DND-41 (cell line): ENCODE data around the gene APOBR.

Experiments
- ATAC-seq: fragments of 200-7000 bp; cut with Tn5 transposase; 3 replicates; pipeline ENCODE4 v1.9.1; 2021; ENCODE audit warnings: low read depth; ENCODE audit not compliant: insufficient read depth
- DNase-seq: peaks from one replicate; pipeline ENCODE4 v3.0.0-alpha.2; 2020
- H2AFZ ChIP-seq: 2 replicates; pipeline ENCODE4 v1.6.0; 2012; ENCODE audit warnings: low read depth, low read length
- H3K27ac ChIP-seq: 2 replicates; pipeline ENCODE4 v1.5.1; 2012; ENCODE audit warnings: low read length, inconsistent platforms
- H3K27me3 ChIP-seq: fragments of 200-600 bp; sonication (generic); 2 replicates; pipeline ENCODE4 v1.6.0; 2012; ENCODE audit warnings: low read length, mild to moderate bottlenecking, inconsistent platforms; ENCODE audit not compliant: insufficient read depth, poor library complexity
- H3K36me3 ChIP-seq: 2 replicates; pipeline ENCODE4 v1.5.1; 2012; ENCODE audit warnings: low read length, inconsistent platforms; ENCODE audit not compliant: insufficient read depth
- H3K4me1 ChIP-seq: 2 replicates; pipeline ENCODE4 v1.5.1; 2012; ENCODE audit warnings: mild to moderate bottlenecking, low read length; ENCODE audit not compliant: insufficient read depth
- H3K4me2 ChIP-seq: 2 replicates; pipeline ENCODE4 v1.6.0; 2012; ENCODE audit warnings: mild to moderate bottlenecking, moderate library complexity, low read length, inconsistent platforms; ENCODE audit not compliant: insufficient read depth
- H3K4me3 ChIP-seq, 2 experiments: fragments of 200-600 bp in 1 of 2; shearing (Covaris generic) in 1 of 2; 2 replicates each; pipeline ENCODE4 v1.5.1; 2012 to 2016; ENCODE audit warnings: inconsistent platforms in 2 of 2, low read length in 2 of 2, mild to moderate bottlenecking in 2 of 2, low read depth in 1 of 2, moderate library complexity in 1 of 2
- H3K79me2 ChIP-seq: 2 replicates; pipeline ENCODE4 v1.6.0; 2012; ENCODE audit warnings: low read length, inconsistent platforms; ENCODE audit not compliant: insufficient read depth
- H3K9ac ChIP-seq: 2 replicates; pipeline ENCODE4 v1.6.0; 2012; ENCODE audit warnings: low read depth, mild to moderate bottlenecking, inconsistent platforms, low read length, moderate library complexity
- H3K9me3 ChIP-seq: 2 replicates; pipeline ENCODE4 v1.5.1; 2012; ENCODE audit warnings: low read length, moderate library complexity, mild to moderate bottlenecking, inconsistent platforms; ENCODE audit not compliant: insufficient read depth, severe bottlenecking
- H4K20me1 ChIP-seq: 2 replicates; pipeline ENCODE4 v1.6.0; 2012; ENCODE audit warnings: low read length; ENCODE audit not compliant: insufficient read depth
- CTCF ChIP-seq: IDR thresholded peaks from 2 replicates; pipeline ENCODE4 v1.5.1; 2012; ENCODE audit warnings: borderline replicate concordance, low read length, moderate library complexity, mild to moderate bottlenecking; ENCODE audit not compliant: poor library complexity, severe bottlenecking; ENCODE audit errors: extremely low read depth
- EZH2 ChIP-seq: IDR thresholded peaks from 3 replicates; pipeline ENCODE4 v1.6.1; 2012; ENCODE audit warnings: borderline replicate concordance, low read depth, mild to moderate bottlenecking, moderate library complexity, low read length, inconsistent platforms; ENCODE audit not compliant: severe bottlenecking

APOBR gene

GRCh38 chr16:28513484-28514181 is 19.2 kb downstream of the APOBR start:
- H3K36me3 ChIP-seq = no peaks in the 10 kb centered on the region
- TF ChIP-seq CTCF (no peak), EZH2 (no peak)
- no peaks in the 10 kb centered on the region for H3K9me3 ChIP-seq
- no peaks in the 10 kb centered on the region for H3K79me2 ChIP-seq
- H3K27ac ChIP-seq = no peak overlapping the region
- ATAC-seq (no peak), DNase-seq (no peak)
- H3K4me3 ChIP-seq = no peak overlapping the region
- no peak overlapping the region for H2AFZ ChIP-seq
- H3K9ac ChIP-seq = no peak overlapping the region
- no peaks in the 10 kb centered on the region for H3K27me3 ChIP-seq
- no peaks in the 10 kb centered on the region for H3K4me1 ChIP-seq
- H4K20me1 ChIP-seq = no peaks in the 10 kb centered on the region
- no peak overlapping the region for H3K4me2 ChIP-seq

DNA sequence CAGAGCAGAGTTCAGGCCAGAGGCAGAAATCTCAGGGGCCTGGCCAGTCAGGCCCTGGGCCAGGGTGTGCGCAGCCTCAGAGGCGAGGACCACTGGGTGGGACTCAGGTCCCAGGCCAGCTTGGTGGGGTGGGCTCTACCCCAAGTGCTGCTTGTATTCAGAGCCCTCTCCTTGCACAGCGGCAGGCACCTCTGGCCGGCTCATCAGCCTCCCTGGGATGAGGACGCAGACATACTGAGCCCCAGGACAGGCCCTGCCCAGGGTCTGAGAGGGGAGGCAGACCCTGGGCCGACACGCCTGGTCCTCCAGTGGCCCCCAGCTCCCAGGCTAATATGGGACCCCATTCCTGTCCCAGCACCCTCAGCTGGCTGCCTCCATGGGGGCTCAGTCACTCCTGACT is 19.8 kb downstream of the APOBR start:
- no peak for DNase-seq

GRCh38 chr16:28520672-28521071 is 26.2 kb downstream of the APOBR start:
- no peaks in the 10 kb centered on the region for H3K4me1 ChIP-seq
- DNase-seq (no peak), ATAC-seq (no peak)
- no peak overlapping the region for H3K4me3 ChIP-seq
- H3K9ac ChIP-seq = no peak overlapping the region
- no peaks in the 10 kb centered on the region for H3K27me3 ChIP-seq
- no peak overlapping the region for H3K4me2 ChIP-seq
- no peaks in the 10 kb centered on the region for H4K20me1 ChIP-seq
- no peak overlapping the region for H2AFZ ChIP-seq
- TF ChIP-seq EZH2 = no peak
- no peak for TF ChIP-seq CTCF
- no peak overlapping the region for H3K27ac ChIP-seq
- no peaks in the 10 kb centered on the region for H3K9me3 ChIP-seq
- no peaks in the 10 kb centered on the region for H3K79me2 ChIP-seq
- no peaks in the 10 kb centered on the region for H3K36me3 ChIP-seq

More for the DNA sequence above, 19.8 kb downstream of the APOBR start:
- Histone ChIP-seq H3K4me2 (no peak overlapping the region), H3K36me3 (no peaks in the 10 kb centered on the region), H3K9me3 (no peaks in the 10 kb centered on the region), H3K79me2 (no peaks in the 10 kb centered on the region), H3K9ac (no peak overlapping the region), H4K20me1 (no peaks in the 10 kb centered on the region), H3K4me1 (no peaks in the 10 kb centered on the region), H3K4me3 (no peak overlapping the region), H3K27ac (no peak overlapping the region), H2AFZ (no peak overlapping the region), H3K27me3 (no peaks in the 10 kb centered on the region)
- TF ChIP-seq CTCF = no peak
- TF ChIP-seq EZH2 = no peak
- no peak for ATAC-seq
